Natural killer cell (primary cell): ENCODE measurements around the gene MED7. TPM values are rescaled to one million over a fixed set of nuclear protein-coding genes. Genes with fewer than 3 reads are reported as not detected.

Experiments
- ATAC-seq, 3 donors: fragments of 150-1000 bp in 2 of 3; fragments of 200-7000 bp in 1 of 3; cut with Tn5 transposase; 1 replicate in 1 of 3; 2 replicates in 2 of 3; pipeline ENCODE4 v1.10.0; 2021; ENCODE audit warnings: mild to moderate bottlenecking in 2 of 3, moderate library complexity in 2 of 3
- DNase-seq, 2 donors: peaks; one replicate each; pipeline versions ENCODE4 v3.0.0 to v3.0.0-alpha.2; 2013 to 2021; ENCODE audit warnings: mixed read lengths in 1 of 2
- H3K27ac ChIP-seq: one replicate; pipeline ENCODE4 v1.5.1; 2013; ENCODE audit warnings: mild to moderate bottlenecking, low read length
- H3K27me3 ChIP-seq: one replicate; pipeline ENCODE4 v1.6.1; 2013; ENCODE audit warnings: low read length; ENCODE audit not compliant: control insufficient read depth, insufficient read depth
- H3K36me3 ChIP-seq: one replicate; pipeline ENCODE4 v1.6.1; 2013; ENCODE audit warnings: low read length; ENCODE audit not compliant: control insufficient read depth, insufficient read depth
- H3K4me1 ChIP-seq: one replicate; pipeline ENCODE4 v1.6.1; 2013; ENCODE audit warnings: low read length; ENCODE audit not compliant: control insufficient read depth, insufficient read depth
- H3K4me3 ChIP-seq: one replicate; pipeline ENCODE4 v1.5.1; 2013; ENCODE audit warnings: low read length
- H3K9me3 ChIP-seq: one replicate; pipeline ENCODE4 v1.6.1; 2013; ENCODE audit warnings: low read length; ENCODE audit not compliant: control insufficient read depth, insufficient read depth
- H3K27ac Mint-ChIP-seq, 2 donors: one replicate each; pipeline ENCODE4 v1.8.0; 2022; ENCODE audit warnings: mild to moderate bottlenecking in 2 of 2, mixed read lengths in 2 of 2, moderate library complexity in 1 of 2
- H3K27me3 Mint-ChIP-seq, 2 donors: one replicate each; pipeline ENCODE4 v1.8.0; 2022; ENCODE audit warnings: low read depth in 2 of 2, mixed read lengths in 2 of 2
- H3K36me3 Mint-ChIP-seq: one replicate; pipeline ENCODE4 v1.8.0; 2022; ENCODE audit warnings: mixed read lengths
- H3K4me1 Mint-ChIP-seq, 2 donors: one replicate each; pipeline ENCODE4 v1.8.0; 2022; ENCODE audit warnings: mixed read lengths in 2 of 2
- H3K4me3 Mint-ChIP-seq: one replicate; pipeline ENCODE4 v1.8.0; 2022; ENCODE audit warnings: mild to moderate bottlenecking, moderate library complexity, mixed read lengths
- H3K9me3 Mint-ChIP-seq, 2 donors: one replicate each; pipeline ENCODE4 v1.8.0; 2022; ENCODE audit warnings: mixed read lengths in 2 of 2
- CTCF ChIP-seq: fragments of 200-600 bp; IDR thresholded peaks from one replicate; pipeline ENCODE4 v1.8.0; 2022; ENCODE audit warnings: antibody characterized with exemption
- WGBS: methylation state at CpG from one replicate; pipeline ENCODE4 v1.1.7; 2013; ENCODE audit warnings: missing lambda C conversion rate; ENCODE audit not compliant: insufficient coverage; 5-methylcytosine and 5-hydroxymethylcytosine counted together
- intact Hi-C: fragments of 100-400 bp; cut with micrococcal nuclease; formaldehyde crosslinking; loops from one replicate; pipeline ENCODE4 v1.14.2; 2022
- total RNA-seq, 4 donors: library from RNA; stranded (reverse); fragments of 120-200 nt in 1 of 4; gene quantifications; one replicate each; pipeline versions ENCODE4 v1.2.3 to v1.2.4, GENCODE V29; 2013 to 2022

MED7 gene
- total RNA-seq, 3 donors from 2014 or later (not counting 1 experiment from before 2014, with no cell fraction given), result 9.6 to 13.3 (median 12.4) TPM

DNA sequence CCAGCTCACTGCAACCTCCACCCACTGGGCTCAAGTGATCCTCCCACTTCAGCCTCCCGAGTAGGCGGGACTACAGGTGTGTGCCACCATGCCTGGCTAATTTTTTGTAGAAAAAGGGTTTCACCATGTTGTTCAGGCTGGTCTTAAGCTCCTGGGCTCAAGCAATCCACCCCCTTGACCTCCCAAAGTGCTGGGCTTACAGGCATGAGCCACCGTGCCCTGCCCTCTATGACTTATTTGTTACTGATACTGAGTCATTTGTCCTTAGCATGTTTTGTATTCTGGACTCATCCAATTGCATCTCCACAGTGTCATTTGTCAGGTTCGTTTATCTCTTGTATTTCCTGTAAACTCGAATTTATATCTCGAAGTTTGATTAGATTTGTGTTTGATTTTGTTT is 35.3 kb upstream of the MED7 start:
- Mint-ChIP-seq H3K27ac (peak overlapping the region; percentile 96 to 97), H3K27me3 (no peaks in the 10 kb centered on the region), H3K4me3 (no peak overlapping the region), H3K36me3 (peaks cover 7% of the 10 kb centered on the region), H3K4me1 (peaks cover 44 to 50% of the 10 kb centered on the region in 2 donors), H3K9me3 (no peaks in the 10 kb centered on the region)
- no peak for ATAC-seq
- H3K27me3 ChIP-seq, result no peaks in the 10 kb centered on the region
- TF ChIP-seq CTCF, result no peak
- peak overlapping the region; percentile 5 for H3K27ac ChIP-seq
- WGBS, result 84% methylated on average over 6 of the region's 6 CpGs
- no peak overlapping the region for H3K4me3 ChIP-seq
- DNase-seq, result peak in 1 of 2 donors; percentile 40
- no peaks in the 10 kb centered on the region for H3K36me3 ChIP-seq
- H3K9me3 ChIP-seq, result no peaks in the 10 kb centered on the region
- intact Hi-C loops, result no loop called here
- H3K4me1 ChIP-seq, result peaks cover 10% of the 10 kb centered on the region

- Mint-ChIP-seq H3K9me3 (no peaks in the 10 kb centered on the region), H3K4me3 (no peak overlapping the region), H3K27ac (no peak overlapping the region), H3K4me1 (peaks cover 42 to 50% of the 10 kb centered on the region in 2 donors), H3K36me3 (no peaks in the 10 kb centered on the region), H3K27me3 (no peaks in the 10 kb centered on the region)
- Histone ChIP-seq H3K36me3 (no peaks in the 10 kb centered on the region), H3K27me3 (no peaks in the 10 kb centered on the region), H3K4me1 (peaks cover 18% of the 10 kb centered on the region), H3K9me3 (no peaks in the 10 kb centered on the region), H3K4me3 (no peak overlapping the region), H3K27ac (no peak overlapping the region)
- intact Hi-C loops, result no loop called here
- TF ChIP-seq CTCF, result no peak
- WGBS, result 94% methylated on average over 8 of the region's 8 CpGs
- DNase-seq (no peak), ATAC-seq (no peak)
Observed at GRCh38 chr5:157175071-157175612, 32.5 kb upstream of the MED7 start.

DNA sequence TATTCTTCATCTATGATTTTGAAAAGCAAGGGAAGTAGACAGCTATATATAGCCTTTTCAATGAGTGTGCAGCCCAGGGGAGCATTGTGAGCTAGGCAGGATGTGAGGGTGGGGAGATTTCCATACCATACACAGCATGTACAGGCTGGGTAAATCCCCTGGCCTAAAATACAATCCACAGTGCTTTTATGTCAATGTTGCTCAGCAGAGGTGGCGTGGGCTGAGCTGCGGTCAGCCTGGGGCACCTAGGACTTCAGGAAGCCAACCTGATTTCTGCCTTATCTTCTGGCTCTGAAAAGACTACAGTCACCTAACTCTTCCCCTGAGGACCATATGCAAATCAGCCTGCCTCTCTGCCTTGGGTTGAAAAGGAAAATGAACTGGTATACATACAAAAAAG is 29.7 kb upstream of the MED7 start:
- Mint-ChIP-seq H3K36me3 (no peaks in the 10 kb centered on the region), H3K27ac (peak overlapping the region; percentile 59 to 75), H3K4me3 (peak overlapping the region; percentile 10), H3K4me1 (peaks cover 18 to 28% of the 10 kb centered on the region in 2 donors), H3K9me3 (no peaks in the 10 kb centered on the region), H3K27me3 (no peaks in the 10 kb centered on the region)
- ATAC-seq (peak; percentile 88 to 99 (median 96)), DNase-seq (peak; percentile 27 to 91)
- Histone ChIP-seq H3K9me3 (no peaks in the 10 kb centered on the region), H3K27me3 (no peaks in the 10 kb centered on the region), H3K27ac (peak overlapping the region; percentile 44), H3K4me3 (no peak overlapping the region), H3K4me1 (peaks cover 12% of the 10 kb centered on the region), H3K36me3 (no peaks in the 10 kb centered on the region)
- 0% methylated on average over 2 of the region's 2 CpGs for WGBS
- intact Hi-C loops, result no loop called here
- TF ChIP-seq CTCF, result no peak

DNA sequence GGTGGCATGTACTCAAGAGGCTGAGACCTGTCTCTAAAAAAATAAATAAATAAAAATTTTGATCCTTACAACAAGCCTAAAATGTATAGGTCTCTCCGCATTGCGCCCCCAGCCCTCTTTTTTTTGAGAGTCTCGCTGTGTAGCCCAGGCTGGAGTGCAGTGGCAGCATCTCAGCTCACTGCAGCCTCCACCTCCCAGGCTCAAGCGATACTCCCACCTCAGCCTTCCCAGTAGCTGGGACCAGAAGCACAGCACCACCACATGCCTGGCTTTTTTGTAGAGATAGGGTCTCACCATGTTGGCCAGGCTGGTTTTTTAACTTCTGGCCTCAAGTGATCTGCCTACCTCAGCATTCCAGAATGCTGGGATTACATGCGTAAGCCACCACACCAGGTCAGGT is 25.6 kb upstream of the MED7 start:
- DNase-seq (no peak), ATAC-seq (no peak)
- H3K9me3 ChIP-seq, result no peaks in the 10 kb centered on the region
- H3K36me3 ChIP-seq, result no peaks in the 10 kb centered on the region
- no peak overlapping the region for H3K27ac ChIP-seq
- H3K27me3 Mint-ChIP-seq, result no peaks in the 10 kb centered on the region
- intact Hi-C loops, result no loop called here
- WGBS, result 100% methylated on average over 5 of the region's 5 CpGs
- no peaks in the 10 kb centered on the region for H3K9me3 Mint-ChIP-seq
- peaks cover 20 to 32% of the 10 kb centered on the region in 2 donors for H3K4me1 Mint-ChIP-seq
- no peaks in the 10 kb centered on the region for H3K36me3 Mint-ChIP-seq
- H3K4me3 Mint-ChIP-seq, result no peak overlapping the region
- no peaks in the 10 kb centered on the region for H3K27me3 ChIP-seq
- H3K27ac Mint-ChIP-seq, result no peak overlapping the region
- no peak overlapping the region for H3K4me3 ChIP-seq
- TF ChIP-seq CTCF, result no peak
- H3K4me1 ChIP-seq, result peaks cover 12% of the 10 kb centered on the region
